HG02938 (cell line): ENCODE results near the gene CYP2F1.
"Not testable (repeated sequence)": the region's sequence is repeated elsewhere in the genome, so short reads cannot be mapped to it uniquely, and the experiment has no call there.

ENCODE experiments used
- ATAC-seq: cut with Tn5 transposase; IDR thresholded peaks from one replicate; pipeline ENCODE4 v1.9.1; 2021; ENCODE audit warnings: mild to moderate bottlenecking, moderate library complexity; ENCODE audit not compliant: unreplicated experiment

Gene CYP2F1

GRCh38 chr19:41114132-41114531 lies at the start of gene CYP2F1:
Gene CYP2F1 (plus strand): TSS chr19:41114432. CDS start chr19:41116189, 1,757 bp downstream.
- no peak for ATAC-seq

- ATAC-seq: no peak
These were observed 49.2 kb upstream of the CYP2F1 start for GRCh38 chr19:41064974-41065569.

GRCh38 chr19:41076286-41076685 lies 37.9 kb upstream of the CYP2F1 start:
- ATAC-seq: no peak

GRCh38 chr19:41083516-41083915 lies 30.7 kb upstream of the CYP2F1 start:
- ATAC-seq: no peak

GRCh38 chr19:41085748-41086415 lies 28.4 kb upstream of the CYP2F1 start:
- ATAC-seq: no peak

- no peak for ATAC-seq
These were observed 26.1 kb upstream of the CYP2F1 start, which contains the start of gene CYP2A13 for GRCh38 chr19:41088151-41088550. Gene CYP2A13 (plus strand): TSS chr19:41088451. CDS start chr19:41088472, 21 bp downstream.

GRCh38 chr19:41089959-41090358 lies 24.3 kb upstream of the CYP2F1 start:
- no peak for ATAC-seq

GRCh38 chr19:41095703-41096102 lies 18.5 kb upstream of the CYP2F1 start:
- ATAC-seq: no peak

GRCh38 chr19:41096353-41096752 lies 17.9 kb upstream of the CYP2F1 start:
- ATAC-seq: no peak

- no peak for ATAC-seq
These were observed 16.9 kb upstream of the CYP2F1 start for GRCh38 chr19:41097302-41097701.

- no peak for ATAC-seq
These were observed 15.5 kb upstream of the CYP2F1 start for GRCh38 chr19:41098762-41099161.

GRCh38 chr19:41102210-41102609 lies 12.0 kb upstream of the CYP2F1 start:
- ATAC-seq: not testable (repeated sequence)

- ATAC-seq: no peak
These were observed 8.1 kb upstream of the CYP2F1 start for GRCh38 chr19:41106177-41106576.

- ATAC-seq: no peak
These were observed 2.9 kb upstream of the CYP2F1 start for GRCh38 chr19:41111296-41111695.

- ATAC-seq: no peak
These were observed 2.4 kb upstream of the CYP2F1 start for GRCh38 chr19:41111750-41112295.

- ATAC-seq: no peak
These were observed 1.4 kb upstream of the CYP2F1 start for GRCh38 chr19:41112728-41113290.

- ATAC-seq: no peak
These were observed 2.0 kb downstream of the CYP2F1 start for GRCh38 chr19:41116261-41116660.

- not testable (repeated sequence) for ATAC-seq
These were observed 7.0 kb downstream of the CYP2F1 start for GRCh38 chr19:41120929-41121911.

- not testable (repeated sequence) for ATAC-seq
These were observed 8.6 kb downstream of the CYP2F1 start for GRCh38 chr19:41122846-41123245.

GRCh38 chr19:41123716-41124294 lies 9.6 kb downstream of the CYP2F1 start:
- ATAC-seq: no peak
